Measurements from ENCODE around the gene DPP9. TPM values are rescaled to one million over a fixed set of nuclear protein-coding genes. Genes with fewer than 3 reads are reported as not detected.

The DPP9 gene
- total RNA-seq, 1 experiment from 2014 or later: 129 TPM

DNA sequence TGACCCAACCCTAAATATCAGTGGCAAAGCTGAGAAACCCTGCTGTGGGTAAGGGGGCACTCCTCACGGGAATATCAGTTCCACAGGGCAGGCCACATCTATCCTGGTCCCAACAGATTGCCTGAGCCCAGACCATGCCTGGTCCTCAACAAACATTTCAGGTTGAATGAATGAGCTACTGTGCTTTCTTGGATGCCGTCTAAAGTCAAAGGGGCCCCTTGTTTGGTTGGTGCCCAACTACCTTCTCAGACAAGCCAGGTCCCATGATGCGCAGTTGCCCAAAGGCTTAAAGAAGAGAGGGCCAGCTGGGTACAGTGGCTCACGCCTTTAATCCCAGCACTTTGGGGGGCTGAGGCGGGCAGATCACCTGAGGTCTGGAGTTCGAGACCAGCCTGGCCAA, 2.4 kb downstream of the DPP9 start:
- Histone ChIP-seq H3K9ac (ENCODE audit: low read length) (no peak overlapping the region), H3K79me2 (ENCODE audit: low read length) (peaks cover 53% of the 10 kb centered on the region), H3K4me1 (ENCODE audit: insufficient read depth, low read length) (peaks cover 39% of the 10 kb centered on the region), H2AFZ (ENCODE audit: low read length) (no peak overlapping the region), H3K27me3 (ENCODE audit: low read length) (no peaks in the 10 kb centered on the region), H3F3A (ENCODE audit: low read length, unreplicated experiment) (no peaks in the 10 kb centered on the region), H3K4me2 (ENCODE audit: low read length) (0 out of 2 replicates have a peak overlapping the region, but pooled peaks have one; percentile 98), H4K20me1 (ENCODE audit: low read length) (no peaks in the 10 kb centered on the region), H3K9me2 (replicated peaks; ENCODE audit: low read length) (no peaks in the 10 kb centered on the region), H3K27ac (ENCODE audit: low read length) (no peak overlapping the region), H3K4me3 (ENCODE audit: low read length) (no peak overlapping the region), H3K36me3 (ENCODE audit: low read depth, low read length) (peaks cover 30% of the 10 kb centered on the region), H3K9me3 (ENCODE audit: low read length) (no peaks in the 10 kb centered on the region)
- ATAC-seq (no peak), DNase-seq (no peak)
- intact Hi-C loops (cut with micrococcal nuclease): loop anchor here (5.0 kb wide), 1 partner anchor 49 kb away; the partner anchor contains the start of gene MYDGF
- TF ChIP-seq EZH2 (IDR thresholded peaks at IDR 0.05; ENCODE audit: low read length, unreplicated experiment): no peak
- TF ChIP-seq, protein P1, sequence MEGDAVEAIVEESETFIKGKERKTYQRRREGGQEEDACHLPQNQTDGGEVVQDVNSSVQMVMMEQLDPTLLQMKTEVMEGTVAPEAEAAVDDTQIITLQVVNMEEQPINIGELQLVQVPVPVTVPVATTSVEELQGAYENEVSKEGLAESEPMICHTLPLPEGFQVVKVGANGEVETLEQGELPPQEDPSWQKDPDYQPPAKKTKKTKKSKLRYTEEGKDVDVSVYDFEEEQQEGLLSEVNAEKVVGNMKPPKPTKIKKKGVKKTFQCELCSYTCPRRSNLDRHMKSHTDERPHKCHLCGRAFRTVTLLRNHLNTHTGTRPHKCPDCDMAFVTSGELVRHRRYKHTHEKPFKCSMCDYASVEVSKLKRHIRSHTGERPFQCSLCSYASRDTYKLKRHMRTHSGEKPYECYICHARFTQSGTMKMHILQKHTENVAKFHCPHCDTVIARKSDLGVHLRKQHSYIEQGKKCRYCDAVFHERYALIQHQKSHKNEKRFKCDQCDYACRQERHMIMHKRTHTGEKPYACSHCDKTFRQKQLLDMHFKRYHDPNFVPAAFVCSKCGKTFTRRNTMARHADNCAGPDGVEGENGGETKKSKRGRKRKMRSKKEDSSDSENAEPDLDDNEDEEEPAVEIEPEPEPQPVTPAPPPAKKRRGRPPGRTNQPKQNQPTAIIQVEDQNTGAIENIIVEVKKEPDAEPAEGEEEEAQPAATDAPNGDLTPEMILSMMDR (conservative IDR thresholded peaks at IDR 0.05; ENCODE audit: low read depth, low read length): no peak
- no peak for TF ChIP-seq EZH2phosphoT487 (IDR thresholded peaks at IDR 0.05; ENCODE audit: borderline replicate concordance, low read length)
- no TSS peak for BruUV-seq (replicated peaks)
- ChIA-PET POLR2A (ENCODE audit: unreplicated experiment) (no interaction called here), CTCF (no interaction called here)

DNA sequence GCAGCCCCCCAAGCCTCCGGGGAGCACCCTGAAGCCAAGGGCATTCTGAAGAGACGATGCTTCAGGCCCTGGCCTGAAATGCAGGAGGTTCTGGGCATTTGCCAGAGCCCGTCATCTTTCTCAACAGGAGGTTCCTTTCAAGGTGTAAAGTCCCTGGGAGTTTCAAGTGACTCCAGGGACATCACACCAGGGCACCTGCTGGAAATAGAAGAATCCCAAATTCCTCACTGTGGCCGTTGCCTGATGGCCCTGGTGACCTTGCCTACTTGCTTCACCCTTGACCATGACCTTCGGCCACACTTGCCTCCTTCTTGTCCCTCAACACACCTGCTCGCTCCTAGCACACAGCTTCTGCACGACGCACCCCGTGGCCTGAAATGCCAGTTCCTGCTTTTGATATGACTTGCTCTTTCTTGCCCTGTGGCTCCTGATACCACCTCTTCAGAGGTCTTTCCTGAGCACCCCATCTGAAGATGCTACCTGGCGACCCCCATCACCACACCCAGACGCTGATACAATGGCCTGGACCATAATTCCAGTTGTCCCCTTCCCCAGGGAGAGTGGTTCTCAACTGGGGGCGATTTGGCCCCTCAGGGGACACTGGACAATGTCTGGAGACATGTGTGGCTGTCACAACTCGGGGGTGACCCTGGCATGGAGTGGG, 3.5 kb downstream of the DPP9 start:
- Histone ChIP-seq H3K27me3 (ENCODE audit: low read length) (no peaks in the 10 kb centered on the region), H3K9me2 (replicated peaks; ENCODE audit: low read length) (no peaks in the 10 kb centered on the region), H3K27ac (ENCODE audit: low read length) (no peak overlapping the region), H3K4me2 (ENCODE audit: low read length) (no peak overlapping the region), H2AFZ (ENCODE audit: low read length) (no peak overlapping the region), H3K4me1 (ENCODE audit: insufficient read depth, low read length) (peaks cover 49% of the 10 kb centered on the region), H4K20me1 (ENCODE audit: low read length) (no peaks in the 10 kb centered on the region), H3F3A (ENCODE audit: low read length, unreplicated experiment) (no peaks in the 10 kb centered on the region), H3K9me3 (ENCODE audit: low read length) (no peaks in the 10 kb centered on the region), H3K9ac (ENCODE audit: low read length) (no peak overlapping the region), H3K4me3 (ENCODE audit: low read length) (no peak overlapping the region), H3K36me3 (ENCODE audit: low read depth, low read length) (peaks cover 32% of the 10 kb centered on the region), H3K79me2 (ENCODE audit: low read length) (peaks cover 63% of the 10 kb centered on the region)
- DNase-seq (no peak), ATAC-seq (no peak)
- ChIA-PET CTCF (no interaction called here), POLR2A (ENCODE audit: unreplicated experiment) (no interaction called here)
- TF ChIP-seq, protein P1 (conservative IDR thresholded peaks at IDR 0.05; ENCODE audit: low read depth, low read length): no peak
- TF ChIP-seq EZH2 (IDR thresholded peaks at IDR 0.05; ENCODE audit: low read length, unreplicated experiment) (no peak), EZH2phosphoT487 (IDR thresholded peaks at IDR 0.05; ENCODE audit: borderline replicate concordance, low read length) (no peak)
- BruUV-seq (replicated peaks): no TSS peak
- intact Hi-C loops (cut with micrococcal nuclease): loop anchor here (5.0 kb wide), 1 partner anchor 48 kb away; the partner anchor contains the start of gene MYDGF

DNA sequence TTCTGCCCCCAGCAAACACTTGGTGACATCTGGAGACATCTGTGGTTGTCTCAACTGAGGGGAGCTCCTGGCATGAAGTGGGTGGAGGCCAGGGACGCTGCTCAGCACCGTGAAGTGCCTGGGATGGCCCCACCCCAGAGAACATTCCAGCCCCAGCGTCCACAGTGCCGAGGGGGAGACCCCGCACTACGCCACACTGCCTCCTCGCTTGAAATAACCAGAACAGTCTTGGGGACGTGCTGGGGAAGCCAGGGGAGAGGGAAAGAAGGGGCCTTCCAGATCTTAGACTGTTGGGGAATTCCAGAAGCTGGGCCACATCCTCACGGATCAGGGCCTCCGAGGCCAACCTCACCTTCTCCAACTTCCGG, 4.2 kb downstream of the DPP9 start:
- H3K36me3 ChIP-seq (ENCODE audit: low read depth, low read length): peaks cover 36% of the 10 kb centered on the region
- peaks cover 67% of the 10 kb centered on the region for H3K79me2 ChIP-seq (ENCODE audit: low read length)

More for the DNA sequence above, 4.2 kb downstream of the DPP9 start:
- H3K4me2 ChIP-seq (ENCODE audit: low read length): no peak overlapping the region
- no peak overlapping the region for H3K9ac ChIP-seq (ENCODE audit: low read length)
- no peaks in the 10 kb centered on the region for H4K20me1 ChIP-seq (ENCODE audit: low read length)
- ChIA-PET CTCF (no interaction called here), POLR2A (ENCODE audit: unreplicated experiment) (no interaction called here)
- no peak overlapping the region for H2AFZ ChIP-seq (ENCODE audit: low read length)
- H3K4me3 ChIP-seq (ENCODE audit: low read length): no peak overlapping the region
- no peak for ATAC-seq
- DNase-seq: no peak
- no peaks in the 10 kb centered on the region for H3F3A ChIP-seq (ENCODE audit: low read length, unreplicated experiment)
- TF ChIP-seq EZH2phosphoT487 (IDR thresholded peaks at IDR 0.05; ENCODE audit: borderline replicate concordance, low read length): no peak
- BruUV-seq (replicated peaks): no TSS peak
- no peaks in the 10 kb centered on the region for H3K27me3 ChIP-seq (ENCODE audit: low read length)
- intact Hi-C loops (cut with micrococcal nuclease): no loop called here
- peaks cover 53% of the 10 kb centered on the region for H3K4me1 ChIP-seq (ENCODE audit: insufficient read depth, low read length)
- no peaks in the 10 kb centered on the region for H3K9me2 ChIP-seq (replicated peaks; ENCODE audit: low read length)
- H3K9me3 ChIP-seq (ENCODE audit: low read length): no peaks in the 10 kb centered on the region
- no peak overlapping the region for H3K27ac ChIP-seq (ENCODE audit: low read length)
